Loucy (cell line): ENCODE data around the gene TUT4.

Experiments
- H2AFZ ChIP-seq: fragments of 200-600 bp; sonication (generic); 2 replicates; pipeline ENCODE4 v1.6.0; 2016; ENCODE audit warnings: antibody characterized with exemption, mild to moderate bottlenecking, low read length, moderate library complexity
- H3F3A ChIP-seq: fragments of 200-600 bp; 2 replicates; pipeline ENCODE4 v1.6.0; 2016; ENCODE audit warnings: antibody characterized with exemption, low read depth, mild to moderate bottlenecking
- H3K27me3 ChIP-seq: fragments of 200-600 bp; sonication (generic); 2 replicates; pipeline ENCODE4 v1.6.1; 2014; ENCODE audit warnings: low read length, mild to moderate bottlenecking; ENCODE audit not compliant: insufficient read depth, poor library complexity, severe bottlenecking
- H3K36me3 ChIP-seq: fragments of 200-600 bp; sonication (generic); 2 replicates; pipeline ENCODE4 v1.6.1; 2016; ENCODE audit warnings: low read length; ENCODE audit not compliant: insufficient read depth
- H3K4me1 ChIP-seq: fragments of 200-600 bp; sonication (generic); 2 replicates; pipeline ENCODE4 v1.5.1; 2014; ENCODE audit warnings: low read length, mild to moderate bottlenecking; ENCODE audit not compliant: insufficient read depth, poor library complexity, severe bottlenecking
- H3K4me2 ChIP-seq: fragments of 200-600 bp; sonication (generic); 2 replicates; pipeline ENCODE4 v1.6.0; 2014; ENCODE audit warnings: antibody characterized with exemption, low read length, low read depth, mild to moderate bottlenecking; ENCODE audit not compliant: poor library complexity, severe bottlenecking
- H3K4me3 ChIP-seq: fragments of 200-600 bp; sonication (generic); 2 replicates; pipeline ENCODE4 v1.5.1; 2014; ENCODE audit warnings: low read length, mild to moderate bottlenecking, mixed read lengths; ENCODE audit not compliant: poor library complexity, severe bottlenecking
- H3K79me2 ChIP-seq: fragments of 200-600 bp; sonication (generic); 2 replicates; pipeline ENCODE4 v1.6.1; 2014; ENCODE audit warnings: low read length; ENCODE audit not compliant: insufficient read depth
- H3K9ac ChIP-seq: fragments of 200-600 bp; sonication (generic); 2 replicates; pipeline ENCODE4 v1.6.0; 2014; ENCODE audit warnings: mild to moderate bottlenecking, low read depth, low read length, moderate library complexity; ENCODE audit not compliant: poor library complexity, severe bottlenecking
- H3K9me2 ChIP-seq: fragments of 200-600 bp; sonication (generic); replicated peaks from 2 replicates; pipeline ENCODE4 v1.6.1; 2016; ENCODE audit warnings: low read depth, low read length, mixed read lengths
- H3K9me3 ChIP-seq: fragments of 200-600 bp; sonication (generic); 2 replicates; pipeline ENCODE4 v1.6.1; 2014; ENCODE audit warnings: mild to moderate bottlenecking, antibody characterized with exemption, low read length, low read depth; ENCODE audit not compliant: insufficient read depth
- H4K20me1 ChIP-seq: fragments of 200-600 bp; sonication (generic); 2 replicates; pipeline ENCODE4 v1.6.0; 2014; ENCODE audit warnings: antibody characterized with exemption, low read length, mild to moderate bottlenecking; ENCODE audit not compliant: insufficient read depth, poor library complexity, severe bottlenecking
- EZH2phosphoT487 ChIP-seq: fragments of 200-600 bp; IDR thresholded peaks from 2 replicates; pipeline ENCODE4 v1.6.1; 2018; ENCODE audit warnings: antibody characterized with exemption, mild to moderate bottlenecking, moderate library complexity, borderline replicate concordance
- TF ChIP-seq, protein P1 (sequence below): fragments of 200-600 bp; sonication (generic); conservative IDR thresholded peaks from 2 replicates; pipeline ENCODE4 v1.5.1; 2014; ENCODE audit warnings: mild to moderate bottlenecking, antibody characterized with exemption, low read length

The TUT4 gene

GRCh38 chr1:52400131-52400530, 152.8 kb downstream of the TUT4 start:
- Histone ChIP-seq H2AFZ (no peak overlapping the region), H3K9me2 (no peaks in the 10 kb centered on the region), H3K9ac (no peak overlapping the region), H3K36me3 (peaks cover 39% of the 10 kb centered on the region; the same call in 1 of the 2 replicates), H3K4me1 (peaks cover 34% of the 10 kb centered on the region), H3K4me3 (no peak overlapping the region), H3K79me2 (peaks cover 68% of the 10 kb centered on the region), H4K20me1 (peaks cover 32% of the 10 kb centered on the region), H3K4me2 (peak overlapping the region; percentile 73), H3F3A (no peaks in the 10 kb centered on the region), H3K9me3 (no peaks in the 10 kb centered on the region), H3K27me3 (no peaks in the 10 kb centered on the region)
- TF ChIP-seq EZH2phosphoT487 = no peak
- TF ChIP-seq, protein P1, sequence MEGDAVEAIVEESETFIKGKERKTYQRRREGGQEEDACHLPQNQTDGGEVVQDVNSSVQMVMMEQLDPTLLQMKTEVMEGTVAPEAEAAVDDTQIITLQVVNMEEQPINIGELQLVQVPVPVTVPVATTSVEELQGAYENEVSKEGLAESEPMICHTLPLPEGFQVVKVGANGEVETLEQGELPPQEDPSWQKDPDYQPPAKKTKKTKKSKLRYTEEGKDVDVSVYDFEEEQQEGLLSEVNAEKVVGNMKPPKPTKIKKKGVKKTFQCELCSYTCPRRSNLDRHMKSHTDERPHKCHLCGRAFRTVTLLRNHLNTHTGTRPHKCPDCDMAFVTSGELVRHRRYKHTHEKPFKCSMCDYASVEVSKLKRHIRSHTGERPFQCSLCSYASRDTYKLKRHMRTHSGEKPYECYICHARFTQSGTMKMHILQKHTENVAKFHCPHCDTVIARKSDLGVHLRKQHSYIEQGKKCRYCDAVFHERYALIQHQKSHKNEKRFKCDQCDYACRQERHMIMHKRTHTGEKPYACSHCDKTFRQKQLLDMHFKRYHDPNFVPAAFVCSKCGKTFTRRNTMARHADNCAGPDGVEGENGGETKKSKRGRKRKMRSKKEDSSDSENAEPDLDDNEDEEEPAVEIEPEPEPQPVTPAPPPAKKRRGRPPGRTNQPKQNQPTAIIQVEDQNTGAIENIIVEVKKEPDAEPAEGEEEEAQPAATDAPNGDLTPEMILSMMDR = no peak

- H3K4me1 ChIP-seq = peaks cover 34% of the 10 kb centered on the region
- H4K20me1 ChIP-seq = peaks cover 28% of the 10 kb centered on the region
- H3F3A ChIP-seq = no peaks in the 10 kb centered on the region
- H3K9me2 ChIP-seq = no peaks in the 10 kb centered on the region
- no peaks in the 10 kb centered on the region for H3K27me3 ChIP-seq
- no peaks in the 10 kb centered on the region for H3K9me3 ChIP-seq
- TF ChIP-seq, protein P1 = no peak
- no peak for TF ChIP-seq EZH2phosphoT487
- H3K4me3 ChIP-seq = no peak overlapping the region
- peak overlapping the region; percentile 73 for H3K4me2 ChIP-seq
- H2AFZ ChIP-seq = no peak overlapping the region
- no peak overlapping the region for H3K9ac ChIP-seq
- H3K36me3 ChIP-seq = peaks cover 44% of the 10 kb centered on the region; the same call in 1 of the 2 replicates
- peaks cover 63% of the 10 kb centered on the region for H3K79me2 ChIP-seq
These were observed 153.3 kb downstream of the TUT4 start for GRCh38 chr1:52399629-52400028.

GRCh38 chr1:52393174-52393573, 159.7 kb downstream of the TUT4 start:
- H4K20me1 ChIP-seq = peaks cover 7% of the 10 kb centered on the region
- H3K36me3 ChIP-seq = peaks cover 66% of the 10 kb centered on the region
- H3K4me2 ChIP-seq = no peak overlapping the region
- peaks cover 8% of the 10 kb centered on the region; the same call in 1 of the 2 replicates for H3K79me2 ChIP-seq
- H3F3A ChIP-seq = no peaks in the 10 kb centered on the region
- no peak overlapping the region for H3K9ac ChIP-seq
- H3K4me3 ChIP-seq = no peak overlapping the region
- H3K9me3 ChIP-seq = no peaks in the 10 kb centered on the region
- no peaks in the 10 kb centered on the region for H3K4me1 ChIP-seq
- no peak for TF ChIP-seq EZH2phosphoT487
- TF ChIP-seq, protein P1 = no peak
- H3K27me3 ChIP-seq = no peaks in the 10 kb centered on the region
- H3K9me2 ChIP-seq = no peaks in the 10 kb centered on the region
- no peak overlapping the region for H2AFZ ChIP-seq
